ENCODE results near the gene SLAMF1. TPM values are rescaled to one million over a fixed set of nuclear protein-coding genes. Genes with fewer than 3 reads are reported as not detected.
A peak's percentile ranks its signal among the peaks of the same experiment; 100 is the strongest.

SLAMF1 gene
- total RNA-seq, 1 donor from 2014 or later: 0.21 TPM

- no peak for DNase-seq
Observed at GRCh38 chr1:160623862-160624261, 23.0 kb downstream of the SLAMF1 start.

- no peak for DNase-seq
Observed at GRCh38 chr1:160623227-160623633, 23.6 kb downstream of the SLAMF1 start.

DNA sequence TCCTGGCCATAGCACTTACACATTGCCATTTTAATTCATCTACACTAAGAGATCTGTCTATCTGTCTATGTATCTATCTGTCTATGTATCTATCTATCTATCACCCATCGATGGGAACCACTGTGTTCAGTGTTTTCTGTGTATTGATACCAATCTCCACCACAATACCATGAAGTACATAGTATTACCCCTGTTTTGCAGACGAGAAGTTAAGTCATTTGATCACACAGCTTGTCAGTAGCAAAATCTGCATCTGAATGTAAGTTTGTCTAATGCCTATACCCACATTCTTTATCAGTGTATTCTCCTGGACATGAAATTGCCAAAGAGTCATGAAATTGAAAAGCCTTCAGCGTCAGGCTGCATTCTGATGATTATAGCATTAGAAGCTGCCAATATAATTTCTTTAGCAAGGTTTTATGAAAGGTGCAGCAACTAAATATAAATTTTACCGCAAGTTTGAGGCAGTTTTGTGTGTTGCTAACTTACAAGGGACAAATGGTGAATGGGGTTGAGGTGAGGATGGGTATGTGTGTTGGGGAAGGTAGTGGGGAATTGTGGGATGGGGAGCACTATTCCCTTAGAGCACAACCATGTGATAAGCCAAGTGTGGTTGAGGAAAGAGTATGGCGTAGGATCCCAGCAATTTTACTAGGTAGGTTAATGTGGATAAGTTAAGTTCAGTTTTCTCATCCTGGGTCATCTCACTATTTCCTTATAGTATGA is 24.2 kb downstream of the SLAMF1 start:
- DNase-seq: no peak

DNA sequence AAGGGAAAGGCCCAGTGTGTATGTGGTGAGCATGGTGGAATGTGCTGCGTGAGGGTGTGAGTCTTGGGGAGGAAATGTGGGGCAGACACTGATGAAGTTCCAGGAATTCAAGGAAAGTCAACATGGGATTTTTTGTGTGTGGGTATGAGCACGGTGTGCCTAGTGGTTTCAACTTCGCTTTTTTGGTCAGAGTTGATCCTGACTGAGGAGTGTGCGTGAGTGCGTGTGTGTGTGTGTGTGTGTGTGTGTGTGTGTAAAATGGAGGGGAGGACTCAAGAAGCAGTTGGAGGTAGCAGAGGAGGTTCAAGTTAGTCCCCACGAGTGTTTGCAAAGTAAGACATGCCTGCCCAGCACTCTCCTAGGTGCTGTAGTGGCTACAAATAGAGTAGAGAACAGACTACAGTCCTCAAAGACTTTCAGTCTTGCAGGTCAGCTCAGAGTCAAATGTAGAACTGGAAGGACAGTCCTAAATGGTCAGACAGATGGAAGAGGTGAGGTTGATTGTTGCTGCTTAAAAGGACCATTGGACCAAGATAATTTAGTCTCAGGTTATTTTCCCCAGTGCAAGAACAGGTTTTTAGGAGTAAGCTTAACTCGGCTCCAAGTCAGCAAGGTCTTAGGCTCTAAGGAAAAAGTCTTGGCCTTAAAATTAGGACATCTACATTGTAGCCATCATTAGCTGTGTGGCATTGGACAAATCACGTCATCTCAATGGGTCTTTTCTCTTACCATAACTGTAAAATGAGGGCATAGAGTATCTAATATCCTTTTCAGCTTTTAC is 25.0 kb downstream of the SLAMF1 start:
- DNase-seq: no peak

DNA sequence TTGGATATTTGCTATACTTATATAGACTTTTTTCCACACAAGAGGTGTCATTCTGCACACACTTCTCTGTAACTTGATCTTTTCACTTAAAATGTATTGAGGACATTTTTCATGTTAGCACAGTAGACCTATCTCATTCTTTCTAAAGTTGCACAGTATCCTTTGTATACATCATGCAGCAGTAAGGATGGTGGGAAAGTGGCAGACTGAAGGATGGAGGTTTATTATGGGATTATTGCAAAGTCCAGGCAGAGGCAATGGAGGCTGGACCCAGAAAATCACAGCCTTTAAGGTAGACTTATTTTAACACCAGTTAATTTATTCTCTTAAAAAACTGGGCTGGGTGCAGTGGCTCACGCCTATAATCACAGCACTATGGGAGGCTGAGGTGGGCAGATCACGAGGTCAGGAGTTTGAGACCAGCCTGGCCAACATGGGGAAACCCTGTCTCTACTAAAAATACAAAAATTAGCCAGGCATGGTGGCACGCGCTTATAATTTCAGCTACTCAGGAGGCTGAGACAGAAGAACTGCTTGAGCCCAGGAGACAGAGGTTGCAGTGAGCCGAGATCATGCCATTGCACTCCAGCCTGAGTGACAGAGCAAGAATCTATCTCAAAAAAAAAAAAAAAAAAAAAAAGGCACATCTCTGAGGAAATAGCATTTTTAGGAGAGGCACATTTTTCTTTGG is 25.8 kb downstream of the SLAMF1 start:
- DNase-seq: no peak

DNA sequence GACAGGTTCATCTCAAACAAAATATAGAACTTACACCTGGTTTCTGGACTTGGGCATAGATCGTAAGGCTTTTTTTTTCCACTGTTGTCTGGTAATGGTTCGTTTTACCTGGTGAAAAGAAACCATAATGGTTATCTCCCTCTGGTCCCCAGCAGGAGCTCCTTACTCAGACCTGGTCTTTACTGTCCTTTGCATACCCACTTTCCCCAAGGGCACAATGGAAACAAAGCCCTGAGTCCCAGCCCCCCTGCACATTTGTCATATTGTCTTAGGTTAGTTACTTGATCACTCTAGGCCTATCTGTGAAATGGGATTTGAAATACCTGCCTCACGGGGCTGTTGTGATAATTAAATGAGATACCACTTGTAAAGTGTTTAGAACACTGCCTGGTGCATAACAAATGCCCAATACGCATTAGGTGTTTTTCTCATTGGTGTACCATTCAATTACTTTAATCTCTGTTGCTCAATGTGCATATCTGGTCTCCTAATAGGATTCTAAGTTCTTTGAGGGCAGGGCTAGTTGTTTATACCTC is 27.0 kb downstream of the SLAMF1 start:
- DNase-seq: no peak

- DNase-seq: no peak
Observed at GRCh38 chr1:160618763-160619274, 28.0 kb downstream of the SLAMF1 start.

- no peak for DNase-seq
Observed at GRCh38 chr1:160618327-160618726, 28.5 kb downstream of the SLAMF1 start.

DNA sequence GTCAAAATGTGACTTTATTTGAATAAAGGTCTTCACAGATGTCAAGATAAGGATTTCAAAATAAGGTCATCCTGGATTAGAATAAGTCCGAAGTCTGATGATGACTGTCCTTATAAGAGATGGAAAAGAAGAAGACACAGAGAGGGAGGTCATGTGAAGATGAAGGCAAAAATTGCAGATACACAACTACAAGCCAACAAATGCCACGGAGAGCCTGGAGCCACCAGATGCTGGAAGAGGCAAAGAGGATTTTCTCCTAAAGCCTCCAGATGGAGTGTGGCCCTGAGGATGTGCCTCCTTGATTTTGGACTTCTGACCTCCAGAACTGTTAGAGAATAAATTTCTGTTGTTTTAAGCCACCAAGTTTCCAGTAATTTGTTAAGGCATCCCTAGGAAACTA is 31.2 kb downstream of the SLAMF1 start:
- no peak for DNase-seq

DNA sequence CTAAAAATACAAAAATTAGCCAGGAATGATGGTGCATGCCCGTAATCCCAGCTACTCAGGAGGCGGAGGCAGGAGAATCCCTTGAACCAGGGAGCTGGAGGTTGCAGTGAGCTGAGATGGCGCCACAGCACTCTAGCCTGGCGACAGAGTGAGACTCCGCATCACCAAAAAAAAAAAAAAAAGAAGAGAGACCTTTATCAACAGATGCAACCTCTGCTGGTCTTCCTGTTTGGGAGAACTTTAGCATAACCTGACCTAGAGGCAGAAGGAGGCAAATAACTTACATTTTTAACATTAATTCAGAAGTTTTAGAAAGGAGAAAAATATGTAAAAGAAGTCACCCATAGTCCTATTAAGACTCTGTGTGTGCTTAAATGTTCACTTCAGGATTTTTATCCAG is 32.4 kb downstream of the SLAMF1 start:
- DNase-seq: no peak

DNA sequence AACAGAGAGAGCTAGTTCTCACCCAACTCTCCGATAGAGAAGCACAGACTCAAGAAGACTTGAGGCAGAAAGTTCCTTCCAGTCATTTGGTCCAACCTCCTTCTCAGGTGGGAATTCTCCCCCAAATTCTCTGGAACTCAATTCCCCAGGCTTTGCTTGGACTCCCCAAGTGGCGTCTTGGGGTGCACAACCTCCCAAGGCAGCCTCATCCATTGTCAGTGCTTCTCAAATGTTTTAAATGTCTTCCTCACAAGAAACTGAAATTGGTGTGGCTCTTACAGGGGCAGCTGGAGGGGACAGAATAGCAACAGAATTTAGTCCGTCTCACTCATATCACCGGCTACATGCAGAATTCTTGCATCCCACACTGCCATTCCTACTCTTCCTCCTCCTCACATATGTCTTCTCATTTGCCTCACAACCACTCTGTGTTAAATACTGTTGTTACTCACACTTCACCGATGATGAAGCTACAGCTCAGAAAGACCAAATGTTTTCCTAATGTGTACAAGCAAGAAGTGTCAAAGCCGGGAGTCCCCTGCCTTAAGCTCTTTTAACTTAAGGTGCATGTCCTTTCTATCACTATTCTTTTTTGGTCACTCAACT is 34.1 kb downstream of the SLAMF1 start:
- no peak for DNase-seq

GRCh38 chr1:160610569-160611242 is 36.1 kb downstream of the SLAMF1 start:
- no peak for DNase-seq

GRCh38 chr1:160608941-160609340 is 37.9 kb downstream of the SLAMF1 start:
- DNase-seq: no peak

- DNase-seq: no peak
Observed at GRCh38 chr1:160608514-160608913, 38.3 kb downstream of the SLAMF1 start.

GRCh38 chr1:160608057-160608456 is 38.8 kb downstream of the SLAMF1 start:
- DNase-seq: no peak

DNA sequence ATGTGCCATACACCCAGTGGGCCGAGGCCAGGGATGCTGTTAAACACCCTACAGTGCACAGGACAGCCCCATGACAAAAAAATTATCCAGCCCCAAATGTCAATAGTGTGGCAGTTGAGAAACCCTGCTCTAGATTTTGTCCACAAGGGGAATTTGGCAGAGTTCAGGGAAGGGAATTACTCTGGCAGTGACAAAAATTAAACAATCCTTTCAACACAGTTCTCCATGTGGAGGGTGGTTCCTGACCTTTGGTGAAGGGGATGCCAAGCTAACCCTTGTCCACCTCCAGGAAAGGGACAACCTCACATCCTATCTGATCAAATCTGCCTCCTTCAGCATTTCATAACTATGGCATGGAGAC is 39.2 kb downstream of the SLAMF1 start:
- no peak for DNase-seq

GRCh38 chr1:160607011-160607671 is 39.7 kb downstream of the SLAMF1 start:
- peak; percentile 52 for DNase-seq

DNA sequence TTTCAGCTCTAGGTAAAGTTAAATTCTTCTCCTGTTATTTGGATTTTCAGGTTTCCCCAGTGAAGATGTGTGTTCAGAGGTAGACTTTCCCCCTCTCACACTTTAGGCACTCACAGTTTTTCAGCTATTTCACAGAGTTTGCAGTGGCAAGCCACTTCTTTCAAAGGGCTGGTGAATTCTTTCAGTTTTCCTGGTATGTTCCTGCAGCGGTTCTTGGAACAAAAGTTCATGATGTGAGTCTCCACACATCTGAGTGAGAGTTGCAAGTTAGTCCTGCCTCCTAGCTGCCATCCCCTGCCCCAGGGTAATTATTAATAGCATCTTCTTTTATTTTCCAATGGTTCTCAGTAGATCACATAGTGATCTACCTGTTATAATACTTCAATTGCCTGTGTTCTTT is 40.2 kb downstream of the SLAMF1 start:
- no peak for DNase-seq

DNA sequence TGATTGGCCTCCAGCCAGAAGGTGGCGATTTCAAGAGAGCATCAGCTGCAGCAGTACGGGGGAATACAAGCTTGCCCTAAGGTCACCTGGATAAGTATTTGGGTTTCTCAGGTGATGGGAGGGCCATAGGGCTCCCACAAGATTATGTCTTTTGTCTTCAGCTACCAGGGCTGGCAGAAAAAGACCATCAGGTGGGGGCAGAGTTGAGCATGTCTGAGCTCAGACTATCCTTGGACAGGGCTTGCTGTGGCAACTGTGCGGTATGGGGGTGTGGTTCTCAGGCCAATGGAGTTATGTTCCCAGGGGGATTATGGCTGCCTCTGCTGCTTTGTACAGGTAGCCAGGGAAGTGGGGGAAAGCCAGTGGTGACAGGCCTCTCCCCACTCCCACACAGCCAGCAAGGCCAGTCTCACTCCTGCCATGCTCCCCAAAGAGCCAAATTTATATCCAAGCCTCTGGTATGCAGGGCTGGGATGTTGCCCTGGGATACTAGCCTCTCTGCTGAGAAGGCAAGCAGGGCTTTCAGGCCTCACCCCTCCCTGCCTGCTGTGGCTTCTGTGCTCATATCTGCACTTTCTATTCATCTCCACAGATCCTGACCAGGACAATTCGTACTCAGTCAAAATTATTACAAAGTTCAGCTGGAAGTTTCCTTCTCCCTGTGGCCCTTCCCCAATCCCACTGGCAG is 40.9 kb downstream of the SLAMF1 start:
- DNase-seq: no peak

DNA sequence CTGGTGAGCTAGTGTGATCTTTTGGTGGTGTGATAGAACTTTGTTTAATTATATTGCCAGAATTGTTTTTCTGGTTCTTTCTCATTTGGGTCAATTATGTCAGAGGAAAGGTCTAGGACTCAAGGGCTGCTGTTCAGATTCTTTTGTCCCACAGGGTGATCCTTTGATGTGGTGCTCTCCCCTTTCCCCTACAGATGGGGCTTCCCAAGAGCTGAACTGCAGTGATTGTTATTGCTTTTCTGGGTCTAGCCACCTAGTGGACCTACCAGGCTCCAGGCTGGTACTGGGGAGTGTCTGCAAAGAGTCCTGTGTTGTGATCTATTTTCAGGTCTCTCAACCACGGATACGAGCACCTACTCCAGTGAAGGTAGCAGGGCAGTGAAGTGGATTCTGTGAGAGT is 41.6 kb downstream of the SLAMF1 start:
- no peak for DNase-seq

GRCh38 chr1:160597705-160598104 is 49.1 kb downstream of the SLAMF1 start:
- DNase-seq: no peak
